HG03342 (cell line): ENCODE data around the gene FHIT.
A peak's percentile ranks its signal among the peaks of the same experiment; 100 is the strongest.

Source experiments
- ATAC-seq: cut with Tn5 transposase; IDR thresholded peaks from one replicate; pipeline ENCODE4 v1.9.1; 2021; ENCODE audit warnings: mild to moderate bottlenecking, moderate library complexity; ENCODE audit not compliant: unreplicated experiment

Gene FHIT

GRCh38 chr3:61172684-61173083 is 78.6 kb downstream of the FHIT start:
- ATAC-seq: no peak

GRCh38 chr3:61172203-61172602 is 79.0 kb downstream of the FHIT start:
- ATAC-seq: no peak

DNA sequence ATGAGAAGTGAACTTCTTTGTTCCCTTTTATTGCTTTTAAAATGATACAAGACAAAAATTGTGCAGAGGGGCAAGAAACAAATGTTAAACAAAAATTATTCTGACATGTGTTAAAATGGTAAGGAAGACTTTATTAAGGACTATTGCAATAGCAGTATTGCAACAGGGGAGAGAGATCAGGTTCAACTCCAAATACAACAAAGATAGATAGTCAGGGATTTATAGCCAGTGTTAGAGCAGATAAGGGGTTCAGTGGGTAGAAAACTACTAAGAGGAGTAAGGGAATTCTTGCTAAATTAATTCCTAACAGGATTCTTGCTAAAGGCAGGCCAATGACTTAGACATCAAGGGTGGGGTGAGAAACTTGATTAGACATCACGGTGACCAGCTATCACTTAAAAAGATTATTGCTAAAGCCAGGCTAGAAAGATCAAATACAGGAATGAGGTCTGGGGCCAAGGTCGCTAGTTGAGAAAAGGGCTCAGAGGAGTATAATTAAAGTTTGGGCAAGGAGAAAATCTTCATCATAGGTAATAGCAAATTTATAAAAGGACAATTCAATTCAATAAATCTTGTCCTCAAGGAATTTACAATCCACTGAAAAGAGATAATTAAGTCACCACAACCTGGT is 81.5 kb downstream of the FHIT start:
- no peak for ATAC-seq

DNA sequence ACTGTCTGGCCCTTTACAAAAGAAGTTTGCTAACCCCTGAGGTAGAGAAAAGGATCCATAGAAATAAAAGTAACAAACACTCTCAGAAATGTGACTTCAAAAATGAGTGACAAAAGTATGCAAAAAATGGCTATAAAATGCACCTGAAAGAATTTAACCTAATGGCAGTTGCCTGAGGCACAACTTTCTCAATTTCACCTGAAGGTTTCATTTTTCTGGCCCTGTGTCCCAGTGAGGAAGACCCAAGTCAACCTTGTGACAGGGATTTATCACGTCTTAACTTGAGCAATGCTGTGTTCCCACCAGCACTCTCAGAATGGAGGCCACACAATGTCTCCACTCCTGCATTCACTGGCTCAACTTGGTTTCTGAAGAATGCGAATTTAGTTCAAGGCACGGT is 83.0 kb downstream of the FHIT start:
- ATAC-seq: no peak

GRCh38 chr3:61162965-61163364 is 88.3 kb downstream of the FHIT start:
- ATAC-seq: no peak

DNA sequence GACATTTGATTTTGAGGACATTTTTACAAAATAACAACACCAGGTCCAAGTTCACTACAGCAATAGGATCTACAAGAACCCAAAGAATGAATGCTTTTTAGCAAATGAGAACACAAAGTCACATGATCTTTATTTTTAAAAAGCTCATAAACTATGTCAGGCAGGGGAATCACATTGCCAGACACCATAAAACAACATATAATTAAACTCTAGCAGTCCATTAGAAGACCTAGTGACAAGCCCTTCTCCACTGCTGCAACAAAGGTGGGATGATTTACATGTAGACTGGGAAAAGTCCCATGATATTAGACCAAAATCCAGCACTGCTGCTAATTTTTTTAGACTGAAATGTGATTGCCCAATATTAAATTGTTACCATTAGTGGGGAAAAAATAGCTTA is 92.6 kb downstream of the FHIT start:
- no peak for ATAC-seq

GRCh38 chr3:61158216-61158615 is 93.0 kb downstream of the FHIT start:
- no peak for ATAC-seq

- peak; percentile 87 for ATAC-seq
Observed at GRCh38 chr3:61157414-61157813, 93.8 kb downstream of the FHIT start.

GRCh38 chr3:61155701-61156292 is 95.5 kb downstream of the FHIT start:
- ATAC-seq: no peak

DNA sequence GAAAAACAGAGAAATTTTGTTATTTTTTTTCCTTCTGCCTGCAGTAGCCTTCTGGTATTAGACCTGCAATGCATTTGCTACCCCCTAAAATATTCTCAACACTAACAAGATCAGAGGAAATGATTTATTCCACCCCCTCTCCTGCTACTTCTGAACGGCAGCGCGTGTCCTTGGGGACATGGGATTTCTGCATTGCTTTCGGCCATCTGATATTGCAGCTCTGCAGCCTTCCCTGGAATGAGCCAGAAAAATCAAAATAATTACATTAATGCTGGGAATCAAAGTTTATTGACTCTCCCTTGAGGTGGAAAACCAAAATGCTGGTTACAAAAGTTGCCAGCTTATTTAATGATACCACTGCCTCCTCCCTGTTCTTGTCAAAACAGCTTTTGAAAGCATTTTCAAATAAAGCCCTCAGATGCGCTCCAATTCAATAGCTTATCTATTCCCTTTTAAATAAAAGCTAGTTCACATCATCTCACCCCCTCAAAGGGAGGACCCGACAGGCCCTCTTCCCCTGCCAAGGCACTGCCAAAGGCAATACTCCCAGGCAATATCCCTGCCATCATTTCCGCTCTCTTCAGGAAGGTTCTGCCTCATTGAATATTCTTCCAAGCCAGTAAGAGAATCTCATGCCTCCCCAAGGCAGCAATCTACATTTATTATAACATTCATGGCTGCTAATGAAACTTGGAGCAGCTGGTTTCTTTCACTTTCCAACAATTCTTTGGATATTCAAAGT is 96.6 kb downstream of the FHIT start:
- ATAC-seq: no peak

GRCh38 chr3:61152071-61152470 is 99.2 kb downstream of the FHIT start:
- ATAC-seq: no peak

GRCh38 chr3:61149236-61149635 is 102.0 kb downstream of the FHIT start:
- no peak for ATAC-seq

- ATAC-seq: no peak
Observed at GRCh38 chr3:61146010-61146890, 105.0 kb downstream of the FHIT start.

DNA sequence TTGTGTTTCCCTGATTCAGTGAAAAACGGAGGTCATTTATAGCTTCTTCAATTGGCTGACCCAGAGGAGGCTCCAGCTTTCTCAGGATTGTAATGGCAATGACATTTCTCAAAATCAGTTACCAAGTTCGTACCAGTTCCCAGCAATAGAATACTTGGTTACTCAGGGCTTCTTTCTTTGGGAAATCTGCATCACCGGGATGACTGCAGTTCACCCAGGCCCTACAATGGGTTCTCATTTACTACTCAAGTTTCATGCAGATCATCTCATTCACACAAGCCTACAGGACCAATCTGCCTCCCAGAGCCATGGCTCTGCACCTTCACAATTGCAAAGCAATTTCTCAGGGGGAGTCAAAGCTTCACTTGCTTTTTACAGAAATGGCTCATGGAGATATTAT is 109.6 kb downstream of the FHIT start:
- no peak for ATAC-seq

DNA sequence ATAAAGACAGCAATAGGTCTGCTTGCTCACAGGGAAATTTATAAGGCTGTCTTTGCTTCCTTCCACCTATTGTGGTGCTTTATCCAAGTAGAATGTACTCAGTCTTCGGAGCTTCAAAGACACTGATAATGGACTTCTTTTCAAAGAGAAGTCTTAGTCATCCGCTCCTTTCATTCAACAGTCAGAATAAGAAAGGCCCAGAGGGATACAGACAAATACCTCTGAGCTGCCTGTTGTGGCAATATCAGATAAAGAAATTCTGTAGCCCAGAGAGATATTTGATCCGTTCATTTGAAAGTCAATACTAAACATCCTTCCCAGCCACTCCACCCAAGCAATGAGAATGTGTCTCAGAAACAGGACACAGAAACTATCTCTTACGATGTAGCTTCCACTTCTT is 110.0 kb downstream of the FHIT start:
- ATAC-seq: no peak

DNA sequence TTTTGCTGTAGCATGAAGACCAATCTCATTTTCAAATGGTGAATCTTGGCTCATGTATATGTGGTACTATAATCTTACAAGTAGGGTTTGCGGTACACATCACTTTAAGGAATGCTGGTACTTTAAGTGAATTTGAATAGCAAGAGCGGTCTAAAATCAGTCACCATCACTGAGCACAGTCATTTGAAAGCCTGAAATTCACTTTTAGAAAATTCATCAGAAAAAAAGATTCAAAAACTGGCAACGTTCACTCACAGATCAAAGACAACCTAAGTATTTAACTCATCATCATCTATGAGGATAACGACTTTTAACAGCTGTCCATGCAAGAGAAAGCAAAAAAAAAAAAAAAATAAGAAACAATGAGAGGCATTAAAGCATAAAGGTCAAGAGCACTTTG is 111.6 kb downstream of the FHIT start:
- no peak for ATAC-seq

- ATAC-seq: no peak
Observed at GRCh38 chr3:61138401-61138800, 112.9 kb downstream of the FHIT start.

DNA sequence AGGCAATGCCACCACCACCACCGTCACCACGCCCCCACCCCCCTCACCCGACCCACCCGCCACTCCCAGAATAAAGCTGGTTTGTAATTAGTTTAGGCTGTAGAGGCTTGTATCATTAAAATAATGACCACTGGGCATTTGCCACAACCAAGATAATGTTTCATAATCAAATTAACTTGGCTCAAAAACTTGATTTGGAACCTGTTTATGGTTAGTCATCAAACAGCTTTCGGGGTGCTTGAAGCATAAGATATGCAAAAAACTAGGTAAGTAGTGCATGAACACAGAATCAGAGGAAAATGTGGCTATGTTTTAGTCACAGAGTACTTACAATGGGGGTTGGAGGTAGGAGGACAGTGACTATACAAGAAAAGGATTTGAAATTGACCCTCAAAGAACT is 115.1 kb downstream of the FHIT start:
- no peak for ATAC-seq

DNA sequence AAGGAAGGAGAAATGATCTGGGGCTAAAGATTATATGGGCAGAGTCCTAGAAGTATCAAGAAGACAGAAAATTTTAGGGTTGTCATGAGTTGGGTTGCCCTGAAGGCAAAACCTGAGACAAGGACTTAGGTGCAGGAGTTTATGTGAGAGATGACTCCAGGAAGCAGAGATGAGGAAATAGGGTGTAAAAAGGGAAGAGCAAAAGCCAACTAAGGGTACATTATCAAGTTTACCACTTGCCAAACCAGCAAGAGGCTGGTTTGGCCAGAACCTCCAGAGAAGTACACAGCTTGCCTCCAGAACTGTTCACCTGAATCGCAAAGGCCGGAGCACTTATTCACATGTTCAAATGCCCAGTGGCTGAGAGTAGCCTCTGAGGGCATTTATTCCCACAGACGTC is 116.7 kb downstream of the FHIT start:
- ATAC-seq: no peak

GRCh38 chr3:61132062-61132461 is 119.2 kb downstream of the FHIT start:
- no peak for ATAC-seq

DNA sequence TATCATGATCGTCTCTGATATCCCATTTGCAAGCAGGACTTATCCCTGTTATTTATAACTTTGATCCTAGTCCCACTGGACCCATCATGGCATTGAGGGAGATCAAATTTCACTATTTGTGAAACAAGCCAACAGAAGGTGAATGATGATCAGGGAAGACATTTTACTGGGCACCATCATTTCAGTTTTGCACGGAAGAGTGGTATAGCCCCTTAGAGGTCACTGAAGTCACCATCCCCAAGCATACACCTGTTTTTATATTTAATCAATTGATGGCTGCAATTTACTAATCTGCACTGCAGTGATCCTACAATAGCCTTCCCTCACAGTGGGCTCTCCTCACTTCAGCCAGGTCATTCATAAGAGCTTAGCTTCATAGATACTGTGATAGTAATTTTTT is 132.4 kb downstream of the FHIT start:
- ATAC-seq: no peak
